HG03354 (cell line): ENCODE results near the gene CTXN3.
"Not testable (repeated sequence)": the region's sequence is repeated elsewhere in the genome, so short reads cannot be mapped to it uniquely, and the experiment has no call there.

ENCODE experiments used
- ATAC-seq: cut with Tn5 transposase; IDR thresholded peaks from one replicate; pipeline ENCODE4 v1.9.1; 2021; ENCODE audit warnings: mild to moderate bottlenecking; ENCODE audit not compliant: unreplicated experiment, poor library complexity, severe bottlenecking

The CTXN3 gene

DNA sequence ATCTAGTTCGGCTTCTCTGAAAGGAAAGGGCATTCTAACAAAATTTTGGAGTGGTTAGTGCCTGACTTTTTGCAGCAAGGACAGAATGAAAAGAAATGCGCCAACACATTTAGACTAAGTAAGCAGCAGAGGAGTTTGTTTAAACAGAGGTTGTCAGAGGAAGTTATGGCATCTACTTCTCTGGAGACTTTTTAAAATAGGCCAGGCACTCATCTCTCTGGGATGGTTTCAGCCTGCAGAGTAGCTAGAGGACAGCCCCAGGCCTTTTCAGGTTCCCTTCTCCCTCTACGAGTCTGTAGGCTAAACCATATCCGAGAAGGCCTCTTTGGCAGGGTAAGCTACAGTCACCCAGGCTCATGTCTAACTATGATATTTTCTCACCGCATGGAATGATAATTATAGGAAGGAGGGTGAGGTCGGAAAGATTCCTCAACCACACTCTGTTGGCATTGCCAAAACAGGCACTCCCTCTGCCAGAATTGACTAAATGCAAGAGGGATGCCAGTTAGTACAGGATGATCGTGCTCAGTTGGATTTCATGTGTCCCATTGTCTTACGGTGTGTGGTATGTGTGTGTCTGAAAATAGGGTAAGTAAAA lies 1.4 kb upstream of the CTXN3 start:
- no peak for ATAC-seq

DNA sequence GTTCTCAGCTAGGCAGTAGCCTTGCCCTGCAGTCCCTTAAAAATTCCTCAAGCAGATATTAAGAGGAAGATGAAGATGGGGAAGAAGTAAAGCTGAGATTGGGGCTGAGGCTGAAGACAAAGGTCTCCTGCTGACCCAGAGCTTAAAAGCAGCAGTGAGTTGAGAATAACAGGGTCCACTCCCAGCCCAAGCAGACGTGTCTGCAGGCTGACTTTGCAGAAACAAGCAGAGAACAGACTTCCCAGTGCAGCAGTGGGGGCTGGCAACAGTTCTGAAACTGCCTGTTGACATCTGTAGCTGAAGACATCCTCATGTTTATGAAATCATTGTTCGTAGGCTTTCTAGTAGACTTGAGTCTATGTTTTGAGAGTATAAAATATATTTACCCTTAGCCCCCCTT lies 1.1 kb downstream of the CTXN3 start:
- peak; percentile 56 for ATAC-seq

DNA sequence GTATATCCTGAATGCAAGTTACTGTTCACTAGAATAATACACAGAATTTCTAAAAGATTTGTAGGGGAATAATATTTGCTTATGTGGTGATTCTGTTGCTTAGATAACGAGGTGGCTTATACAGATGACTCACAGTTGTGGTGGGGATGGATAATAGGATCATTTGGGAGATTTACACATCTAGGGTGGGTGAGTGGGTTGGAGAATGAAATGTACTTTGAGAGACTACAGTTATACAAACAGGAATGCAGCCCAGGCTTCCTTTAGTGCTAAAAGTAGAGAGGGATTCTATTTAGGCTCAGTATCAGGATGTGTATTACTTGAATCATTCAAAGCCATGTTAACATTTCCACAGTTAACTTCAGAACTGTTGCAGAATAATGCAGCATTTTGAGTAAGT lies 1.8 kb downstream of the CTXN3 start:
- ATAC-seq = no peak

DNA sequence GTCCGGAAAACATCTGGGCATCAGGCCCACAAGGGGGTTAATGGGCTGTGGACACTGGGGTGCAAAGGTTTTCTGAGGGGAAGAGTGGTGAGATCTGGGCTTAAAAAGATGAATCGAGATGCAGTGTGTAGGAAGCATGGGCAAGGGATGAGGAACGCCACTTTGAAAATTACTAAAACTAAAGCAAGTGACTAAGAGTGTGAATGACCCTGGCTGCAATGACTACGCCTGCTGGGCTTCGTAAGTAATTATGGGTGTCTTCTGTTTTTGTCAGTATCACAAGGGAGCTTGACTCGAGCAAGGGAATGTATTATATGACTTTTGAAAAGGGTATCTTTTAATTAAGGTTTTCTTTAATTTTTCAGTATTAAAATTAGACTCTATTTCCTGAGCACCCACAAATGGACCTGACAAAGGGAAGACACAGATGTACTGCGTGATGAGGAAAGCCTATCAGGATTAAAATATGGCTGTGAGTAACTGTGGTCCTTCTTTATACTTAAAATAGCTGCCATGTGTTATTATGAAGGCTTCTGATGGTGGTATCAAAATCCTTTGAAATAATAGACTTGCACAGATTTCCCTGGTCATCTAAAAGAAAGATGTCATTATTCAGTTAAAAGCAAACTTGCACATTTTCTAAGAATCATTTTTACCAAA lies 4.2 kb downstream of the CTXN3 start:
- ATAC-seq = no peak

GRCh38 chr5:127656825-127657224 lies 7.9 kb downstream of the CTXN3 start:
- no peak for ATAC-seq

DNA sequence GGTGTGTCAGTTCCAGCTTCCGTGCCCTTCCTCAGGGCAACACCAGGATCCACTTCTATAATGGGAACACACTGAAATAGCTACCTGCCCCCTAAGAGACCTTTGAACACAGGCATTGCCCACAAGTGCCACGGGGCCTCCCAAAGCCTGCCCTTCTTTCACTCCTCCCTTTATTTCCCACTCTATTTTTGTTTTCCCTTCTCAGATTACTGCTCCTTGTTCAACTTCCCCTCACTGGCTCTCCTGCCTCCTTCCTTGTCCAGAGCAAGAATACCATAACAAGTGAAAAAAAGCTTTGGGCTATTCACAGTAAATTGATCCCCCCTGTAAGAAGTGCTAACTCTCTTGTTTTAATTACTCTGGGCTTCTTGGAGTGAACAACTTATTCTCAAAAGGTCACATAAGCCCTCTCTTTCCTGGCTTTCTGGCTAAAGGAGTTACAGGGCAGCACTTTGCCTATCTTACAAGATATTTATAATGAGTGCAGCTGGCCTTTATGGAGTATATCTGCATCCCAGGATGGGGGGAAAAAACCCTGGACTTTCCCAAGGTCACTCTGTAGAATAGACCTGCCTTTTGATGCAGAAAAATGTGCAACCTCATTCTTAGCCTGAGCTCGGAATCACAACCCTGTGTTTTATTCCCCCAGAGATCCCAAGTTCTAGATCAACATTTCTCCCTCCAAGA lies 11.3 kb downstream of the CTXN3 start:
- no peak for ATAC-seq

DNA sequence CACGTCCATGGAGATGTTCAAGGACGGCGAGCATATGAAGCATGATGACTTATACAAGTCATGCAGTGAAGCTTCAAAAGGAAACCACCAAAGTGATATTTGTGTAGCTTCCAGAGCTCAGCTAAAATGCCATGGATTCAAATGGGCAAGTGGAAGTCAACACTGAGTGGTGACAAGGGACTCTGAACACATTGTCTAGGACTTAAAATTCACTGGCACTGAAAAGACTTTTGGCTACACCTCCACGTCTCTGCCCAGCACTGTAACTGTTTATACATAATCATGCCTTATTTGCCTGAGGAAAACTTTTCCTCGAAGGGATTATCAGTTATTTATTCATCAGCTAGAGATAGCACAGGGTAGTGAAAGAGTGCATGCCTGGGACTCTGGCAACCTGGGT lies 15.2 kb downstream of the CTXN3 start:
- ATAC-seq = no peak

GRCh38 chr5:127665641-127666040 lies 16.8 kb downstream of the CTXN3 start:
- no peak for ATAC-seq

DNA sequence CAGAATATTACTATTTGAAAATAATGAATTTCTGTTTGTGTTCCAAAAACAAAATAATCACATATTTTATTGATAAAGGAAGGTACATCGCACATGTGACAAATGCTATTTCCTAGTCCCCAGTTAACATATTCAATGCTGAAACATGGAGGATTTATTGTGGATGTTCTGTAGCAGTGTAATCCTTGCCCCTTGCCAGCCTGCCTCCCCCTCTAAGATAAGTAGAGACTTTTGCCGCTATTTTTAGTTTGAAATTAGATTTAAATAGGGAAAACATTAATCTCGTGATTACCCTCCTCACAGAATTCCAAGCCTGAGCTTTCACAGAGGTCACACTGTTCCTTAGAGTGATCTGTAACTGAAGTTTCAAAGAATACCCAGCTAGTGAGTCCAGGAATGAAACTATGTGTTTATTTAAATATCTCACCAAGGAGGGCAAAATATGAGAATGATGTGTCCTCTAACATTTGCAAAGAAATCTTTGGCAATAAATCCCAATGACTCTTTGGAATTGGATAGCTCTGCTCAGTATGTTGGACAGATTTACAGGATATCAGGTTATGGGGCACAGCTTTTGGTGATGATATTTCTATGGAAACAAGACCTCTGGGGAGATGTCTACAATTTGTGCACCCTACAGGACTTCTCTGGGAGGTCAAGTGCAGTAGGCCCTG lies 17.3 kb downstream of the CTXN3 start:
- ATAC-seq = no peak

DNA sequence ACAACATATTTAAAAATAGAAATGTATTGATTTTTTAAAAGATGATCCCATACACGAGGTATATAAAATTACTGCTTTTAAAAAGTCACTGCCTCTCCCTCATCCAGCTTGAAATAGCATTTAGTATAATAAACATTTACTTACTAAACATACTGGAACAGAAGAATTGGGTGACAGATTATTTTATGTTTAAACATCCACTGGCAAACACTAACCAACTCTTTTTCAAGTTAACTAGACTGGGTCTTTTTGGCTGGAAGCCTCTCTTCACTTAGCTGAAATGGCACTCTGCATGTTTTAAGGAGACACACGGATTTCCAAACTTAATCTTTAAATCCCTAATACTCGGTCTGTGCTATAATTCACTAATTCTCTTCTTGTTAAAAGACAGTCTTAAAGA lies 19.0 kb downstream of the CTXN3 start:
- no peak for ATAC-seq

DNA sequence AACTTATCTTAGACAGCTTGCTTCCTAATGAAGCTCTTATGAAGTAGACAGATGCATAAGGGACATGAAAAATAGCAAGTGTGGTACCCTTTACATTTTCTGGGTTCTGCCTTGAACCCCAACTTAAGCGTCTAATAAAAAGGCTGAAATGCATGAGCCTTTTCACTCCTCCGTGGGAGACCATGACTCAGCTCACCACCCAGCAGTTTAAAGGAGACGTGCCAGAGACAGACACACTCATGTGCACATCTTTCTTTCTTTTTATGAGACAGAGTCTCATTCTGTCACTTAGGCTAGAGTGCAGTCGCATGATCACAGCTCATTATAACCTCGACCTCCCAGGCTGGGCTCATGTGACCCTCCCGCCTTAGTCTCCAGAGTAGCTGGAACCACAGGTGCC lies 22.3 kb downstream of the CTXN3 start:
- no peak for ATAC-seq

DNA sequence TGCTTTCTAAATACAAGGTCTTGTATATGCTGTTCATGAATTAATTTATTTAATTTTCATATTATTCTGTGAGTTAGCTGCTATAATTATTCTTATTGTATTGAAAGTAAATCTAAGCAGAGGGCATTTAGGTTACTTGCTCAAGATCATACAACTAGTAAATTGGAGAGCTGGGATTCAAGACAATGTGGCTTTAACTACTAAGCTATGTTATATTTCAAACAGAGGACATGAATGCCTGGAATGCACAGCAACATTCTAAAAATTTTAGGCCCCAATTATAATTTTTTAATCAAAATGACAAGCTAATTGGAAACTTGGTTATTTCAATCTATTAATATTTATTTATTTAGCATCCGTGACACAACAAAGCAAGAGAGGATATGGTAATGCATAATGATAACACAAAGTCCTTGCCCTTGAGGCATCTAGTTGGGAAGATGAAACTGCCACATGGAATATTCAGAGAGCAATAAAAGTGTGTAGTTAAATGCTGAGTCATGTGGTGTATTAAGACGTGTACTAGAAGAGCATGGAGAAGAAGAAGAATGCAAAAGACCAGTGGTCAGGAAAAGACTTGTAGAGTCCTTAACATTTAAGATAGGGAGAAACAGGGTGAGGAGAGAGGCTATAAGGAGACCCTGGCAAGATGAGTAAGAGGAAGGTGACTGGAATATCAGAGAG lies 24.4 kb downstream of the CTXN3 start:
- ATAC-seq = no peak

DNA sequence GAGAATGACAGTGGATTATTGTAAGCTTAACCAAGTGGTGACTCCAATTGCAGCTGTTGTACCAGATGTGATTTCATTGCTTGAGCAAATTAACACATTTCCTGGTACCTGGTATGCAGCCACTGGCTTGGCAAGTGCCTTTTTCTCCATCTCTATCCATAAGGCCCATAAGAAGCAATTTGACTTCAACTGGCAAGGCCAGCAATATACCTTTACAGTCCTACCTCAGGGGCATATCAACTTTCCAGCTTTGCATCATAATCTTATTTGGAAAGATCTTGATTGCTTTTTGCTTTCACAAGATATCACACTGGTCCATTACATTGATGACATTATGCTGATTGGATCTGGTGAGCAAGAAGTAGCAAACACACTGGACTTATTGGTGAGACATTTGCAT lies 28.1 kb downstream of the CTXN3 start:
- ATAC-seq = not testable (repeated sequence)

GRCh38 chr5:127679691-127680330 lies 30.9 kb downstream of the CTXN3 start:
- not testable (repeated sequence) for ATAC-seq

DNA sequence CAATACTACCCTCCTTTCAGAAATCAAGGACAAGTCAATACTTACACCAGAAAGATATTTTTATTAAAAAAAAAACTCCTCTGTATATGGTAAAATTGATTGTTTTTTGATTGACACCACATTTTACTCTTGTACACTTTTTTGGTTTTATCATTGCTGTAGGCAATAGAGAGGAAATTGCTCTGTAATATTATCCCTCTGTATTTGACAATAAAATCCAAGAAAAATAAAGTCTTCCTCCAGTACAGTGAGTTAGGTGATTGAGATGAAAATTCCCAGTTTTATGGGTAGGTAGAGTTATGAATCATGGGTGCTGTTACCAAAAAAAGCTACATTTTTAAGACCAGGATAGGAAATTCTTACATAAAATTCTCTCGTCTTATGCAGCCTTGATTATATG lies 31.7 kb downstream of the CTXN3 start:
- no peak for ATAC-seq

GRCh38 chr5:127683008-127683407 lies 34.1 kb downstream of the CTXN3 start:
- no peak for ATAC-seq

DNA sequence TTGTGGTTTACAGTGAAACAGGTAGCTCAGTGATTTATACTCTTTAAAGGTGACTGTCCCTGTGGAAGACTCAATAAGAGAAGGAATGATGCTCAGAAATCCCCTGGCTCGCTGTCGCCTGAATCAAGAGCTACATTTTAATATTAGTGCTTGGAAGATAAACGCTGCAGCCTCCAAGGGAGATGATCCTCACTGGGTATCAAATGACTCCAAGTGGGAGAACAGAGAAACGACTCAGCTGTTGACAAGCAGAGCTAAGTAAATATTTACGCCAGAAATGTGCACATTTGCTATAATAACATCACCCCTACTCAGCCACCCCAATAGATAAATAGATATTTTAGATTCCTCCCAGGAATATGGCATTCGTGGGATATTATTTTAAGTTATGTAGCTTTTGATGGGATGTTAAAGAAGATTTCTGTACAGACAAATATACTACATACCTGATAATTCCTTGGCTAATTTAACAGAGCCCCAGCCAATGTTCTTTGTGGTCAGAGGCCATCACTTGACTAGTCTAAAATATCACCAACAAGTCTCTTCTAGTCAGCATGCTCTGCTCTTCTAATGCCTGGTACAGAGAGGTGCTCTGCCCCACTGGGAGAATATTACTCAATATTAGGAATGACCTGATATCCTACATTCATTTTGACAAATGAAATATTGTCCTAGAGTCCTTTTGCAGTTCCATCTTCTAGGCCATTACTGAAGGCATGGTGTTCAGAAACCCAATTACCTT lies 36.0 kb downstream of the CTXN3 start:
- ATAC-seq = no peak

- no peak for ATAC-seq
Measured at GRCh38 chr5:127685662-127686061, 36.8 kb downstream of the CTXN3 start.

- ATAC-seq = no peak
Measured at GRCh38 chr5:127686424-127686823, 37.5 kb downstream of the CTXN3 start.
